KG1 (cell line): ENCODE measurements around the gene ZNF524.
A peak's percentile ranks its signal among the peaks of the same experiment; 100 is the strongest.
"Not testable (repeated sequence)": the region's sequence is repeated elsewhere in the genome, so short reads cannot be mapped to it uniquely, and the experiment has no call there.

Experiments used
- DNase-seq: peaks from one replicate; lab custom pipeline; 2025; lab: John Stamatoyannopoulos, UW

The ZNF524 gene

DNA sequence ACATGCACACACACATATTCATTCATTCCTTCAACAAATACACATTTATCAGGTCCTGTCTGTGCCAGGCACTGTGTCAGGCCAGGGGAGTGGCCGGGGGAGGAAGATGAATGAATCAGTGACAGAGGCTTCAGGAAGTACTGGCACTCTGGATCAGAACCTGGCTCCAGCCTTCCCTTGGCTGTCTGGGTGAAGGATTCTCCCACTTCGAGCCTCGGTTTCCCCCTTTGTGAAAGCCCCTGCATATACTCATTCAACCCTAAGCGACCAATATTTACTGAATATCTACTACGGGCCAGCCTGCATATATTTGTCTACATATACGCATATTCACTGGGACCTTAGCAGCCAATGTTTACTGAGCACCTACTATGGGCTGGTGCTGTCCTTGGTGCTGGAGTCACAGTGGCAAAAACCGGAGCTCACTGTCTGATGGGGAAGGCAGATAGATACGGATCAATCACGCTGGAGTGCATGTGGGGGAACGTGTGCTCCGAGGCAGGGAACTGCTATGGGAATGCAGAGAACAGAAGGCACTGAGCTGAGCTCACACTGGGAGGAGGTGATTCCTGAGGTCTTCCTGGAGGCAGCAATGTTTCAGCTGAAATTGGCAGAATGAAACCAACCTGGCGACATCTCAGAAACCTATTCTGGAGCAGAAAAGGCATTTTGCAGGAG lies 18.8 kb upstream of the ZNF524 start:
- no peak for DNase-seq

DNA sequence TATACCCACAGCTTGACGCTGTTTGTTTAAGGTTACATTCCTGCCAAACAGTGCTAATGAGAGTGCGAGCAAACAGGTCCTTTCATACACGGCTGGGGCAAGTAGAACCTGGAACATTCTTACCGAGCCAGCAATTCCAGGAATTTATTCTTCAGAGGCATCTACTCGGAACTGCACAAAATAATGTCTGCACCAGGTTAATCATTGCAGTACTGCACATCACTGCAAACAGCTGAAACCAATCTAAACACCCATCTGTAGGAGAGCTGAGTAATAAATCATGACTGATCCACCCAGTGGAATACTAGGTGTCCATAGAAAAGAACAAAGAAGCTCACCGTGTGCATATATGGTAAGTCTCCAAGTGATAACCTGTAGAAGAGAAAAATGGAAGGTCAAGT lies 18.3 kb upstream of the ZNF524 start:
- no peak for DNase-seq

- DNase-seq = not testable (repeated sequence)
These were observed 17.8 kb upstream of the ZNF524 start for GRCh38 chr19:55582284-55582683.

- not testable (repeated sequence) for DNase-seq
These were observed 16.2 kb upstream of the ZNF524 start for GRCh38 chr19:55583897-55584296.

- no peak for DNase-seq
These were observed 15.2 kb upstream of the ZNF524 start for GRCh38 chr19:55584871-55585270.

- no peak for DNase-seq
These were observed 14.3 kb upstream of the ZNF524 start for GRCh38 chr19:55585658-55586339.

DNA sequence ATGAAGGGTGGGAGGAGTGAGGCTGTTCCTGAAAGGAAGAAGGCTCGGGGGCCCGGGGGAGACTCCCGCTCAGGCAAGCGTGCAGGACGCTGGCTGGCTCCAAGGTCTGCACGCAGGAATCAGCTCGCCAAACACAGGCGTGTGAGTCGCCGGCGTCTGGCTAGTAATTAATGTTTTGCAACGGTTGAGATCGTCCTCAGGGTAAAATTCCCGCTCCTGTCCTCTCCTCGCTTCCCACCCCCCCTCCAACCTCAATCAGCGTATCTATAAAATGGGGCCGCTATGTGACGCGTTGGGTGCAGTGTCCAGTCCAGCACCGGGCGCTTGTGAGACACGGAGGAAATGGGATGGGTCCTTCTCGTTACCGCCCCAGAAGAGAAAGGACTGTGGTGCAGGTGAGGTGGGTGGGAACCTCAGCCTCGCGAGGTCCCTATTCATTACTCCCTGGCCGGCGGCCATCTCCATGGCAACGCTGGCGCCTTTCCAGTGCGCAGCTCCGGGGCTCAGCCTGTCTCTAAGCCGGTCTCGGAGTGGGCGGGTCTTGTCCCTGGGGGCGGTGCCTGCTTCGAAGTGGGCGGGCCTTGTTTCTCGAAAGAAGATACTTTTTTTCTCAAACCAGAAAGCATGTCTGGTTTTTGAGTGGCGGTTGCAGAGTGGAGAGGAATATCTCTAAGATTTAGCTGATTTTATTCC lies 13.0 kb upstream of the ZNF524 start:
- DNase-seq = peak; percentile 18

GRCh38 chr19:55588738-55589137 lies 11.3 kb upstream of the ZNF524 start:
- DNase-seq = no peak

DNA sequence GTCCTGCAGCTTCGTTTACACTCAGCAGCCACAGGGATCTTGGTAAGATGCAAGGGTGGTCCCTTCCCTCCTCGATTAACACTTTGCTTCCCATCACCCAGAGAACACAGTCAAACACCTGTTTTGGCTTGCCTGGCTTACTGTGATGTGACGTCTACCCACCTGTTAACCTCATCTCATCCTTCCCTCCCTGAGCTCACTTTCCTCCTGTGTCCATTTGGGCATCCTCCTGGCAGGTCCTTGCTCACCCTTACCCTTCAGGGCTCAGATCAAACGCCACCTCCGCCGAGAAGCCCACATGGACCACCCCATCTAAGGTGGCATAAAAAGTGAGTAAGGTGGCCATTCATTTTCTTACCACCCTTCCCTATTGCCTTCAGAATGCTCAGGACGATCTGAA lies 10.0 kb upstream of the ZNF524 start:
- no peak for DNase-seq

DNA sequence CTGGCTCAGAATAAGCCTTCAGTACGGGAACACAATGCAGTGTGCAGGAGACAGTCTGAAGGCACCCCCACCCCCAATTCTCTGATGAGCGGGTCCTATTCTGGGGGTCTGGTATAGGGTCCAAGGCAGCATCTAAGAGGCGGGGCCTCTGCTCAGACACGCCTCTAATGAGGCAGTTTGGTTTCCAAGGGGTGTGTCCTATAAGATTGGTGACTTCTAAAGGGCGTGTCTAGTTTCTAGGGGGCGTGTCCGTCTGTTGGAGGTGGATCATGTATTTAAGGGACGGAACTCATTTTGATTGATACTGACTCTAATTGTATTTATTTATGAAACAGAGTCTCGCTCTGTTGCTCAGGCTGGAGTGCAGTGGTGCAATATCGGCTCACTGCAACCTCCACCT lies 9.5 kb upstream of the ZNF524 start:
- no peak for DNase-seq

DNA sequence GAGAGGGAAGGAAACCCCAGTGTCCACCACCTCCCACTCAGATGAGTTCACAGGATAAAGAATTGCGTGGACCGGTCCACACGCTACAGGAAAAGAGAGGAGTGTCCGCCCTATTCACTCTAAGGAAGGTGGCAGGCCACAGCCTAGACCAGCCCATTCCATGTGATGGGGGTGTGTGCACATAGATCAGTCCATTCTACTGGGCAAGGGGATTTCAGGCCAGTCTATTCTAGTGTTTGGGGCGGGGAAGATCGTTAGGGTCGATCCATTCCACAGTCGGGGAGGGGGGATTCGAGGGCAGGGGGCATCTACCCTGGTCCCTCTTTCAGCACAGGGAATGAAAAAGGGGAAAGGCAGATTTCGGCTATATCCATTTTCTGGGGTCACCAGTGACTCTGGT lies 8.5 kb upstream of the ZNF524 start:
- no peak for DNase-seq

GRCh38 chr19:55592391-55593090 lies 7.5 kb upstream of the ZNF524 start:
- no peak for DNase-seq

DNA sequence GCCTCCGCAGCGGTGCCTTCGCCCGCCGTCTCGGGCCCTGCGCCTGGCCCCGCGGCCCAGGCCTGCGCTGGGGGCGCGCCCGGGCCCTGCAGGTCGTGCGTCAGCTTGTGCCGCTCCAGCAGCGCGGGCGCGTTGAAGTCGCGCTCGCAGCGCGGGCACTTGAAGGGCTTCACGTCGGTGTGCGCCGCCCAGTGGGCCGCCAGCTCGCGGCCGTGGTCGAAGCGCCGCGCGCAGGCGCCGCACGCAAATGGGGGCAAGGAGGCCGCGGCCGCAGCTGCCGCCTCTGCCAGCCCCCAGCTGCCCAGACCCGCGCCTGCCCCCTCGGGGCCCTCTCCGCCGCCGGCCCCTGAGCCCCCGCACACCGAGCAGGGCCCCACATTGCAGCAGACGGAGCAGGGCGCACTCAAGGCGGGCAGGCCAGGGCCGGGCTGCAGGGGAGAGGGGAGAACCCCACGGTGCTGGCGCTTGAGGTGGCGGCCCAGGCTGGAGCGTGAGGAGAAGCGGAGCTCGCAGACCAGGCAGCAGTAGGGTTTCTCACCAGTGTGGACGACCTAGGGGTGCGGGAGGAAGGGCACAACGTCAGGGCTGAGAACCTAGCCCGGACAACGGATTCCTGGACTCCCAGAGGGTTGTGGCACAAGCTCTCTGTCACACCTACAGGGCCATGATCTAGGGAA lies 6.9 kb upstream of the ZNF524 start:
- no peak for DNase-seq

DNA sequence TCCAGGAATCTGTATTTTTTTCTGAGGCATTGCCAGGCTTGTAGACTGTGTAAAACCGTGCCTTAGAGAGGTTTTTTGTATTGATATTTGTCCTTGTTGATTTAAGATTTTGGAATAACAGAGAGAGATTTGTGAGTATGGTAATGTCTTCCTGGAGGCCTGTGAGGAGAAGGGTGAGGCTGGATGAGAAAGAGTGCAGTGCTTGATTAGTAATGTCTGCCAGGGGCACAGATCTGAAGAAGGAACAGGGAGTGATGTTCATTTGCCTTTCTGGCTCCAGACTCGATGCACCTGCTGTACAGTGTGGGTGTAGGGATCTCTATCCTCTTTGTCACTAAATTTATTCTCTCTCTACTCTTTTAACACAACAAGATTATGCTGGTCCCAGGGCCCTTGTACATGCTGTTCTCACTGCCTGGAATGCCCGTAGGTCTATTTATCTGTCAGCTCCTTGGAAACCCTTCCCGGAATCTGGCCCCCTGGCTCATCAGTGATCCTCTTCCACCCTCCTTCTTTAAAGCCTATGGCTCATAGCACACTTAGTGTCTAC lies 5.0 kb upstream of the ZNF524 start:
- DNase-seq = no peak

DNA sequence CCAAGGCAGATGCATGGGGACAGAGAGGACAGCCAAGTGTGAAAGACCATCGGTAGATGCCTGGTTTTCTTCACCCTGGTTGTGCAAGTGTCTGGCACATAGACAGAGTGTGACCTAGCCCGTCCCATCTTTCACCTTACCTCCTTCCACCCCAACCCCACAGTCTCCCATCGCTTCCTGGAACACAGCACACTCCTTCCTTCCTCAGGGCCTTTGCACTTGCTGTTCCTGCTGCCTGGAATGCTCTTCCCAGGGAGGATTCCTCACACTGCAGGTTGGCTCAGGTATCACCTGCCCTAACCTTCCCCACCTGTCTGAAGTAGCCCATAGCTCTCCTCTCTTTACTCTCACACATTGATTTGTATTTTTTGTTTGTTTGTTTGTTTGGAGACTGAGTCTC lies 3.8 kb upstream of the ZNF524 start:
- DNase-seq = no peak

- DNase-seq = no peak
These were observed 2.6 kb upstream of the ZNF524 start for GRCh38 chr19:55597501-55597921.

GRCh38 chr19:55598034-55598433 lies 2.1 kb upstream of the ZNF524 start:
- DNase-seq = no peak

GRCh38 chr19:55598719-55599467 lies 1.2 kb upstream of the ZNF524 start:
- DNase-seq = peak; percentile 91

- peak; percentile 96 for DNase-seq
These were observed 633 bp upstream of the ZNF524 start, which contains the start of gene FIZ1 for GRCh38 chr19:55599468-55599841. Gene FIZ1, minus strand, starts transcription at chr19:55599517. Its CDS starts 1,652 bp downstream, at chr19:55597865.

DNA sequence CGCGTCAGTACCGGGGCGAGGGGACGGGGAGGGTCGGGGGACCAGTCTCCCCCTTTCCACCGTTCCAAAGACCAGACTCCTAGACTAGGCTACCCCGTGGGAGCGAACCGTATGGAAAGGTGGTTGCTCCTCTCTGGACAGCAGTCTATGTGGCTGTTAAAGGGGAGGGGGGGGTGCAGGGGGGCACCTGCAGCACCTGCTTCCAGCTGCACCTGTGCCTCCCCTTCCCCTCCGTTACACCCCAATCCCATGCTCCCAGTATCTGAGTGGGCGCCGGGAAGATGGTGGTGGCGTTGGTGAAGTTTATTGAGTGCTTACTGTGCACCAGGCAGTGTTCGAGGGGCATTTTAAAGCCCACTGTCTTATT lies 557 bp downstream of the ZNF524 start:
- no peak for DNase-seq

GRCh38 chr19:55601084-55601483 lies 996 bp downstream of the ZNF524 start:
- no peak for DNase-seq
